Adrenal gland (tissue), 12 donors: ENCODE results near the gene OR10R2. TPM values are rescaled to one million over a fixed set of nuclear protein-coding genes. Genes with fewer than 3 reads are reported as not detected.

Source experiments
- DNase-seq, 7 donors: peaks; one replicate each; pipeline ENCODE4 v3.0.0-alpha.2; 2019 to 2020
- H3K27ac ChIP-seq, 5 donors: fragments of 200-600 bp; sonication (generic) in 4 of 5; 1 replicate in 3 of 5; 2 replicates in 2 of 5; pipeline versions ENCODE4 v1.5.1 to v1.8.0; 2016 to 2020; ENCODE audit warnings: mild to moderate bottlenecking in 1 of 5
- H3K27me3 ChIP-seq: fragments of 200-600 bp; 2 replicates; pipeline ENCODE4 v1.8.0; 2021
- H3K36me3 ChIP-seq, 2 donors: fragments of 200-600 bp; replicated peaks in 1 of 2; 1 replicate in 1 of 2; 2 replicates in 1 of 2; pipeline versions ENCODE4 v1.5.1 to v1.8.0; 2018 to 2022
- H3K4me1 ChIP-seq, 2 donors: fragments of 200-600 bp; replicated peaks in 1 of 2; 1 replicate in 1 of 2; 2 replicates in 1 of 2; pipeline versions ENCODE4 v1.5.1 to v1.8.0; 2018 to 2021
- H3K4me3 ChIP-seq, 4 donors: fragments of 200-600 bp; sonication (generic) in 3 of 4; one replicate each; pipeline ENCODE4 v1.5.1; 2016 to 2018
- H3K9me3 ChIP-seq, 3 donors: fragments of 200-600 bp; sonication (generic) in 1 of 3; replicated peaks in 1 of 3; 1 replicate in 2 of 3; 2 replicates in 1 of 3; pipeline versions ENCODE4 v1.5.1 to v1.8.0; 2016 to 2021
- CTCF ChIP-seq, 6 experiments: fragments of 450-650 bp in 4 of 6; fragments of 200-600 bp in 2 of 6; sonication (generic) in 1 of 6; IDR thresholded peaks; 1 replicate in 5 of 6; 2 replicates in 1 of 6; pipeline versions ENCODE4 v1.5.1 to v1.8.0; 2016 to 2021; ENCODE audit warnings: antibody characterized with exemption in 6 of 6, mild to moderate bottlenecking in 2 of 6, moderate library complexity in 1 of 6
- POLR2A ChIP-seq, 2 donors: fragments of 450-650 bp; IDR thresholded peaks; one replicate each; pipeline ENCODE4 v1.6.1; 2017; ENCODE audit warnings: antibody characterized with exemption in 2 of 2, mild to moderate bottlenecking in 2 of 2, moderate library complexity in 1 of 2
- WGBS, 4 donors: extraction: QIAGEN DNeasy Blood & Tissue Kit in 2 of 4; methylation state at CpG; one replicate each; pipeline versions ENCODE4 v1.1.5 to v1.1.7; 2013 to 2017; 5-methylcytosine and 5-hydroxymethylcytosine counted together
- intact Hi-C, 2 donors: fragments of 100-400 bp; cut with DNase I; formaldehyde crosslinking; loops; one replicate each; pipeline versions ENCODE4 v1.14.1 to v1.15.0; 2022 to 2023
- polyA plus RNA-seq, 3 donors: library from polyadenylated mRNA; stranded (reverse); fragments of 200-250 nt in 2 of 3; fragments of 350-450 nt in 1 of 3; fragmentation: Illumina TruSeq in 1 of 3; extraction: RNeasy Lipid Tissue Mini Kit (QIAGEN cat#74804) in 1 of 3; gene quantifications; one replicate each; pipeline ENCODE4 v1.2.3, GENCODE V29; 2013 to 2014
- total RNA-seq, 9 donors: library from RNA; depleted of rRNA in 4 of 9; stranded (reverse); fragments of >200 nt in 4 of 9; fragments of 120-200 nt in 1 of 9; fragmentation: NEBNext Ultra II Directional in 1 of 9; extraction: Animal tissue kit (Norgen Biotek cat#: 25700) in 1 of 9; gene quantifications; one replicate each; pipeline versions ENCODE4 v1.1.0 to v1.2.4, GENCODE V29; 2013 to 2023
- donor health status: healthy with polysubstance abuse.
- donor health status: Bipolar disorder and iron deficiency.
- donor health status: DM: yes; HTN: yes; CAD: no.
- donor health status: DM: no; HTN: no; CAD: no.
- donor health status: DM: no; HTN: no; CAD: no.
- donor health status: DM: yes; HTN: yes; CAD: no.

Gene OR10R2
- total and polyA plus RNA-seq, 12 donors, result not detected

- intact Hi-C loops, result no loop called here
- DNase-seq, result no peak
Observed at GRCh38 chr1:158458263-158458662, 13.8 kb upstream of the OR10R2 start.

GRCh38 chr1:158461534-158461933 is 10.5 kb upstream of the OR10R2 start, which contains the start of gene OR10K1:
Gene OR10K1, plus strand, starts transcription at chr1:158461834. Its CDS starts 3,728 bp downstream, at chr1:158465562.
- intact Hi-C loops, result no loop called here
- Histone ChIP-seq H3K36me3 (no peaks in the 10 kb centered on the region), H3K27me3 (no peaks in the 10 kb centered on the region), H3K27ac (no peak within 1 kb of the TSS), H3K4me1 (no peaks in the 10 kb centered on the region), H3K4me3 (no peak within 1 kb of the TSS), H3K9me3 (no peaks in the 10 kb centered on the region)
- DNase-seq, result no peak
- 61 to 73% (median 70%) methylated on average over 2 of the region's 2 CpGs for WGBS, 4 donors
- no peak for TF ChIP-seq CTCF (IDR thresholded peaks at IDR 0.05)
- TF ChIP-seq POLR2A (IDR thresholded peaks at IDR 0.05), result no peak

More at GRCh38 chr1:158458263-158458662, 13.8 kb upstream of the OR10R2 start:
- H3K27ac ChIP-seq, result no peak overlapping the region
- no peaks in the 10 kb centered on the region for H3K27me3 ChIP-seq
- H3K4me1 ChIP-seq, result no peaks in the 10 kb centered on the region
- no peaks in the 10 kb centered on the region for H3K9me3 ChIP-seq
- no peak overlapping the region for H3K4me3 ChIP-seq
- TF ChIP-seq POLR2A (IDR thresholded peaks at IDR 0.05) (no peak), CTCF (IDR thresholded peaks at IDR 0.05) (no peak)
- no peaks in the 10 kb centered on the region for H3K36me3 ChIP-seq

GRCh38 chr1:158485455-158485854 is 13.4 kb downstream of the OR10R2 start:
- Histone ChIP-seq H3K9me3 (no peaks in the 10 kb centered on the region), H3K27ac (no peak overlapping the region), H3K36me3 (no peaks in the 10 kb centered on the region), H3K27me3 (no peaks in the 10 kb centered on the region), H3K4me3 (no peak overlapping the region), H3K4me1 (no peaks in the 10 kb centered on the region)
- TF ChIP-seq CTCF (IDR thresholded peaks at IDR 0.05), result no peak
- no peak for DNase-seq
- 42 to 51% (median 49%) methylated on average over 2 of the region's 2 CpGs for WGBS, 4 donors
- intact Hi-C loops, result no loop called here

- no peaks in the 10 kb centered on the region for H3K4me1 ChIP-seq
- H3K9me3 ChIP-seq, result no peaks in the 10 kb centered on the region
- no peaks in the 10 kb centered on the region for H3K27me3 ChIP-seq
- no peaks in the 10 kb centered on the region for H3K36me3 ChIP-seq
- DNase-seq, result no peak
- H3K4me3 ChIP-seq, result no peak overlapping the region
- WGBS, 4 donors, result 46 to 77% (median 68%) methylated on average over 3 of the region's 3 CpGs
- no peak for TF ChIP-seq POLR2A (IDR thresholded peaks at IDR 0.05)
- no peak for TF ChIP-seq CTCF (IDR thresholded peaks at IDR 0.05)
- H3K27ac ChIP-seq, result no peak overlapping the region
- intact Hi-C loops, result no loop called here
Observed at GRCh38 chr1:158491316-158491715, 19.3 kb downstream of the OR10R2 start.
